IMR-90 (cell line): Measurements from ENCODE around the gene PPP6R1. TPM values are rescaled to one million over a fixed set of nuclear protein-coding genes. Genes with fewer than 3 reads are reported as not detected.

Experiments used
- ATAC-seq: fragments of 200-7000 bp; cut with Tn5 transposase; 2 replicates; pipeline ENCODE4 v1.9.1; 2020; ENCODE audit warnings: low read depth, mild to moderate bottlenecking, moderate library complexity
- BruUV-seq: library from RNA; stranded (reverse); fragments of 400-500 nt; replicated peaks from 2 replicates; lab custom pipeline; 2021; lab: Mats Ljungman, UMichigan
- CTCF ChIA-PET: fragments of 300-600 bp; formaldehyde crosslinking; extraction: SDS; loops from one replicate; lab custom pipeline; 2021; ENCODE audit warnings: antibody characterized with exemption; lab: Yijun Ruan, JAX
- POLR2A ChIA-PET: fragments of 300-600 bp; sonication (Branson Sonifier 250); formaldehyde crosslinking; loops from one replicate; lab custom pipeline; 2022; ENCODE audit warnings: antibody characterized with exemption; ENCODE audit not compliant: unreplicated experiment; lab: Charles Lee
- DNase-seq: peaks from one replicate; pipeline ENCODE4 v3.0.0; 2013
- H2AFZ ChIP-seq: replicated peaks from 2 replicates; pipeline ENCODE3; 2013; ENCODE audit warnings: low read length, mild to moderate bottlenecking; ENCODE audit not compliant: poor library complexity
- H2AK5ac ChIP-seq: 2 replicates; pipeline ENCODE4 v1.6.1; 2013; ENCODE audit warnings: low read depth, low read length, inconsistent platforms
- H2AK9ac ChIP-seq: replicated peaks from 2 replicates; pipeline ENCODE3; 2013; ENCODE audit warnings: mild to moderate bottlenecking, low read depth, low read length, moderate library complexity; ENCODE audit not compliant: poor library complexity
- H2BK120ac ChIP-seq: 2 replicates; pipeline ENCODE4 v1.6.1; 2013; ENCODE audit warnings: low read depth, low read length, inconsistent platforms
- H2BK15ac ChIP-seq: 3 replicates; pipeline ENCODE4 v1.6.1; 2013; ENCODE audit warnings: low read depth, low read length, inconsistent platforms
- H2BK20ac ChIP-seq: 2 replicates; pipeline ENCODE4 v1.6.1; 2013; ENCODE audit warnings: low read depth, mild to moderate bottlenecking, inconsistent platforms, low read length, moderate library complexity
- H2BK5ac ChIP-seq: 2 replicates; pipeline ENCODE4 v1.6.1; 2013; ENCODE audit warnings: mild to moderate bottlenecking, low read depth, low read length, inconsistent platforms; ENCODE audit not compliant: poor library complexity, severe bottlenecking
- H3K14ac ChIP-seq: replicated peaks from 2 replicates; pipeline ENCODE4 v1.6.1; 2013; ENCODE audit warnings: low read depth, low read length, inconsistent platforms
- H3K18ac ChIP-seq: 2 replicates; pipeline ENCODE4 v1.6.1; 2013; ENCODE audit warnings: low read depth, low read length, control low read depth
- H3K23ac ChIP-seq: 2 replicates; pipeline ENCODE4 v1.6.1; 2013; ENCODE audit warnings: low read depth, low read length, inconsistent platforms
- H3K27ac ChIP-seq: 2 replicates; pipeline ENCODE4 v1.5.1; 2013; ENCODE audit warnings: mild to moderate bottlenecking, control low read depth, low read length; ENCODE audit not compliant: insufficient read depth
- H3K27me3 ChIP-seq: 2 replicates; pipeline ENCODE4 v1.6.1; 2013; ENCODE audit warnings: low read length; ENCODE audit not compliant: control insufficient read depth, insufficient read depth
- H3K36me3 ChIP-seq: 2 replicates; pipeline ENCODE4 v1.6.1; 2013; ENCODE audit warnings: low read length, mixed read lengths; ENCODE audit not compliant: control insufficient read depth, insufficient read depth
- H3K4ac ChIP-seq: 2 replicates; pipeline ENCODE4 v1.6.1; 2013; ENCODE audit warnings: low read depth, low read length, inconsistent platforms
- H3K4me1 ChIP-seq: 2 replicates; pipeline ENCODE4 v1.6.1; 2013; ENCODE audit warnings: low read length, mixed read lengths; ENCODE audit not compliant: control insufficient read depth, insufficient read depth
- H3K4me2 ChIP-seq: 2 replicates; pipeline ENCODE4 v1.6.1; 2013; ENCODE audit warnings: low read depth, mild to moderate bottlenecking, control low read depth, low read length, moderate library complexity
- H3K4me3 ChIP-seq: 2 replicates; pipeline ENCODE4 v1.5.1; 2013; ENCODE audit warnings: low read depth, mild to moderate bottlenecking, control low read depth, low read length, moderate library complexity; ENCODE audit not compliant: insufficient read depth
- H3K56ac ChIP-seq: 2 replicates; pipeline ENCODE4 v1.6.1; 2013; ENCODE audit warnings: low read length, inconsistent platforms; ENCODE audit not compliant: insufficient read depth; ENCODE audit errors: extremely low read depth
- H3K79me1 ChIP-seq, 2 experiments: 2 replicates each; pipeline ENCODE4 v1.6.1; 2013; ENCODE audit warnings: low read length in 2 of 2, inconsistent platforms in 1 of 2, low read depth in 1 of 2
- H3K9ac ChIP-seq: 2 replicates; pipeline ENCODE4 v1.6.1; 2013; ENCODE audit warnings: low read depth, low read length, control low read depth
- H3K9me1 ChIP-seq: 2 replicates; pipeline ENCODE4 v1.6.1; 2013; ENCODE audit warnings: low read length, inconsistent platforms; ENCODE audit not compliant: insufficient read depth
- H3K9me3 ChIP-seq: 2 replicates; pipeline ENCODE4 v1.6.1; 2013; ENCODE audit warnings: low read length; ENCODE audit not compliant: control insufficient read depth, insufficient read depth
- H4K20me1 ChIP-seq: 2 replicates; pipeline ENCODE4 v1.6.1; 2013; ENCODE audit warnings: low read length, inconsistent platforms; ENCODE audit not compliant: insufficient read depth
- H4K5ac ChIP-seq: 2 replicates; pipeline ENCODE4 v1.6.1; 2013; ENCODE audit warnings: mild to moderate bottlenecking, low read depth, low read length, control low read depth
- H4K8ac ChIP-seq, 2 experiments: 2 replicates each; pipeline ENCODE4 v1.6.1; 2013; ENCODE audit warnings: low read depth in 2 of 2, low read length in 2 of 2, control low read depth in 1 of 2, inconsistent platforms in 1 of 2
- H4K91ac ChIP-seq: 2 replicates; pipeline ENCODE4 v1.6.1; 2013; ENCODE audit warnings: low read depth, low read length, inconsistent platforms; ENCODE audit not compliant: insufficient read depth
- CEBPB ChIP-seq: IDR thresholded peaks from 2 replicates; pipeline ENCODE4 v1.6.1; 2012; ENCODE audit warnings: low read depth, low read length, improper control_type of control experiment
- MAFK ChIP-seq: IDR thresholded peaks from 2 replicates; pipeline ENCODE4 v1.6.1; 2012; ENCODE audit warnings: low read depth, low read length, improper control_type of control experiment
- NFE2L2 ChIP-seq: fragments of 150-350 bp; IDR thresholded peaks from 2 replicates; pipeline ENCODE4 v1.6.1; 2016; ENCODE audit warnings: low read depth, mild to moderate bottlenecking, low read length
- RFX5 ChIP-seq: IDR thresholded peaks from 2 replicates; pipeline ENCODE4 v1.8.0; 2012; ENCODE audit warnings: low read depth, mild to moderate bottlenecking, low read length, moderate library complexity
- WGBS, 2 experiments: methylation state at CpG; one replicate each; pipeline versions ENCODE4 v1.1.5 to v1.1.7; 2013; ENCODE audit warnings: missing lambda C conversion rate in 2 of 2; ENCODE audit not compliant: insufficient read length in 1 of 2; ENCODE audit errors: extremely low coverage in 2 of 2; 5-methylcytosine and 5-hydroxymethylcytosine counted together
- dilution Hi-C: fragments of 300-500 bp; cut with HindIII; formaldehyde crosslinking; loops from one replicate; pipeline ENCODE4 v1.14.3; 2018; ENCODE audit warnings: low sequenced_read_pairs; ENCODE audit not compliant: unreplicated experiment
- in situ Hi-C: fragments of 300-500 bp; cut with MboI; formaldehyde crosslinking; loops from 3 replicates; pipeline ENCODE4 v1.14.3; 2019; ENCODE audit warnings: low sequenced_read_pairs, inconsistent platforms, mixed read lengths
- intact Hi-C: fragments of 100-400 bp; cut with micrococcal nuclease; formaldehyde crosslinking; loops from 2 replicates; pipeline ENCODE4 v1.10.0; 2022
- polyA plus RNA-seq, 3 experiments: library from polyadenylated mRNA; depleted of rRNA; stranded (reverse); fragments of >200 nt; gene quantifications; 2 replicates each; pipeline ENCODE4 v1.2.3, GENCODE V29; 2012; ENCODE audit warnings: low replicate concordance in 1 of 3
- total RNA-seq: library from RNA; depleted of rRNA; stranded (reverse); fragments of >200 nt; gene quantifications from 2 replicates; pipeline ENCODE4 v1.2.3, GENCODE V29; 2012
- TF ChIP-seq, protein P1 (sequence below): conservative IDR thresholded peaks from 2 replicates; pipeline ENCODE4 v1.5.1; 2012; ENCODE audit warnings: mild to moderate bottlenecking, low read depth, low read length, improper control_type of control experiment
- TF ChIP-seq, protein P2 (sequence below): fragments of 150-350 bp; IDR thresholded peaks from 2 replicates; pipeline ENCODE4 v1.6.1; 2016; ENCODE audit warnings: low read depth, mild to moderate bottlenecking, low read length, moderate library complexity, borderline replicate concordance

PPP6R1 gene
- total and polyA plus RNA-seq, 2 of the 4 experiments (the other 2 are of a cell fraction), result 19.9 to 50.2 TPM

DNA sequence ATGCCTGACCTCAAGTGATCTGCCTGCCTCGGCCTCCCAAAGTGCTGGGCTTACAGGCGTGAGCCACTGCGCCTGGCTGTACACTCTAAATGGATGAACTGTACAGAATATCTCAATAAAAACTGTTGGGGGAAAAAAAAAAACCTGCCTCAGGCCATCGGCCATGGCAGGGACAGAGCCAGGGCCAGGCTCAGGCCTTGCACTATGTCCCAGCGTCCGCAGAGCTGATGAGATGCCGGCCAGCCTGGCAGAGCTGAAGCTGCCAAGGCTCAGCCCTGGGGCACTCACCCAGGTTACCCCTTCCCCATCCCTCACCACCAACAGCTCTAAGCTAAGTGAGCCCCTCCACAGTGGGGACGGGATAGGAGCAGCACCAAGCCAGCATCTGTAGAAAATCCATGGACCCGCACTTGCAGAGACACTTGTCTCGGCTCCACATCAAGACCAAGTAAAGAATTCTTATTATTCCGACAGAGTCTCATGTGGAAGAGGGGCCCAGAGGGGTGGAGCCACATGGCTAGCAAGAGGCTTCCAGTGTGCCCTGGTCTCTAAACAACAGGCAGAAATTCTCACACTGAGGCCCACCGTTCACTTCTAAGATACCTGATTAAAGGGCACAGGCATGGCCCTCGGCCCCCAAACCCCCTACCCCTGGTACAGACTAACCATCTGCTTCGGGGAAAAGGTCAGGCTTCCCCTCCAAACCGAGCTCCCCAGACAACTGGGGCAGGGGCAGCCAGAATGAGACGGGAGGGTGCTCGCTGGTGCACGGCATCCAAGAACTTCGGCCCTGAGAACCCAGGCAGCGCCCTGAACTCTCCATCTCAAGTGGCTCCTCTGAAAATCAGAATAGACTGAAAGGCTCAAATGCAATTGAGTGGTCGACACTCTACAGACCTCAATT lies 5.8 kb downstream of the PPP6R1 start:
- Histone ChIP-seq H2BK15ac (no peak overlapping the region), H3K9me3 (no peaks in the 10 kb centered on the region), H2BK5ac (no peak overlapping the region), H3K4me1 (peaks cover 15% of the 10 kb centered on the region), H2AK9ac (no peak overlapping the region), H3K9me1 (peaks cover 45% of the 10 kb centered on the region), H4K5ac (no peak overlapping the region), H3K27ac (no peak overlapping the region), H2AK5ac (no peak overlapping the region), H3K27me3 (no peaks in the 10 kb centered on the region), H4K8ac (no peak overlapping the region), H3K36me3 (peaks cover 1% of the 10 kb centered on the region; the same call in 1 of the 2 replicates), H3K56ac (no peak overlapping the region), H3K4ac (no peak overlapping the region), H3K4me3 (no peak overlapping the region), H3K79me1 (peaks cover 6 to 94% of the 10 kb centered on the region in 2 experiments), H3K23ac (no peak overlapping the region), H3K14ac (no peak overlapping the region), H2AFZ (no peak overlapping the region), H3K9ac (no peak overlapping the region), H4K91ac (no peak overlapping the region), H4K20me1 (peaks cover 100% of the 10 kb centered on the region), H3K4me2 (no peak overlapping the region), H2BK120ac (no peak overlapping the region), H3K18ac (no peak overlapping the region), H2BK20ac (no peak overlapping the region)
- DNase-seq, result no peak
- CTCF ChIA-PET, result no interaction called here
- POLR2A ChIA-PET, result no interaction called here
- in situ Hi-C loops, result no loop called here
- dilution Hi-C loops, result no loop called here
- TF ChIP-seq MAFK, result no peak
- no peak for TF ChIP-seq NFE2L2
- no peak for TF ChIP-seq RFX5
- TF ChIP-seq, protein P1, sequence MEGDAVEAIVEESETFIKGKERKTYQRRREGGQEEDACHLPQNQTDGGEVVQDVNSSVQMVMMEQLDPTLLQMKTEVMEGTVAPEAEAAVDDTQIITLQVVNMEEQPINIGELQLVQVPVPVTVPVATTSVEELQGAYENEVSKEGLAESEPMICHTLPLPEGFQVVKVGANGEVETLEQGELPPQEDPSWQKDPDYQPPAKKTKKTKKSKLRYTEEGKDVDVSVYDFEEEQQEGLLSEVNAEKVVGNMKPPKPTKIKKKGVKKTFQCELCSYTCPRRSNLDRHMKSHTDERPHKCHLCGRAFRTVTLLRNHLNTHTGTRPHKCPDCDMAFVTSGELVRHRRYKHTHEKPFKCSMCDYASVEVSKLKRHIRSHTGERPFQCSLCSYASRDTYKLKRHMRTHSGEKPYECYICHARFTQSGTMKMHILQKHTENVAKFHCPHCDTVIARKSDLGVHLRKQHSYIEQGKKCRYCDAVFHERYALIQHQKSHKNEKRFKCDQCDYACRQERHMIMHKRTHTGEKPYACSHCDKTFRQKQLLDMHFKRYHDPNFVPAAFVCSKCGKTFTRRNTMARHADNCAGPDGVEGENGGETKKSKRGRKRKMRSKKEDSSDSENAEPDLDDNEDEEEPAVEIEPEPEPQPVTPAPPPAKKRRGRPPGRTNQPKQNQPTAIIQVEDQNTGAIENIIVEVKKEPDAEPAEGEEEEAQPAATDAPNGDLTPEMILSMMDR, result no peak
- TF ChIP-seq, protein P2, sequence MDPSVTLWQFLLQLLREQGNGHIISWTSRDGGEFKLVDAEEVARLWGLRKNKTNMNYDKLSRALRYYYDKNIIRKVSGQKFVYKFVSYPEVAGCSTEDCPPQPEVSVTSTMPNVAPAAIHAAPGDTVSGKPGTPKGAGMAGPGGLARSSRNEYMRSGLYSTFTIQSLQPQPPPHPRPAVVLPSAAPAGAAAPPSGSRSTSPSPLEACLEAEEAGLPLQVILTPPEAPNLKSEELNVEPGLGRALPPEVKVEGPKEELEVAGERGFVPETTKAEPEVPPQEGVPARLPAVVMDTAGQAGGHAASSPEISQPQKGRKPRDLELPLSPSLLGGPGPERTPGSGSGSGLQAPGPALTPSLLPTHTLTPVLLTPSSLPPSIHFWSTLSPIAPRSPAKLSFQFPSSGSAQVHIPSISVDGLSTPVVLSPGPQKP, result no peak
- TF ChIP-seq CEBPB, result no peak
- 97% methylated on average over 11 of the region's 21 CpGs; no CpG with 5 or more reads in 1 of the 2 experiments for WGBS, 2 experiments
- intact Hi-C loops, result no loop called here
- ATAC-seq, result no peak
- no TSS peak for BruUV-seq
